Loucy (cell line): ENCODE data around the gene SLC17A7.

Source experiments
- H2AFZ ChIP-seq: fragments of 200-600 bp; sonication (generic); 2 replicates; pipeline ENCODE4 v1.6.0; 2016; ENCODE audit warnings: antibody characterized with exemption, mild to moderate bottlenecking, low read length, moderate library complexity
- H3F3A ChIP-seq: fragments of 200-600 bp; 2 replicates; pipeline ENCODE4 v1.6.0; 2016; ENCODE audit warnings: antibody characterized with exemption, low read depth, mild to moderate bottlenecking
- H3K27me3 ChIP-seq: fragments of 200-600 bp; sonication (generic); 2 replicates; pipeline ENCODE4 v1.6.1; 2014; ENCODE audit warnings: low read length, mild to moderate bottlenecking; ENCODE audit not compliant: insufficient read depth, poor library complexity, severe bottlenecking
- H3K36me3 ChIP-seq: fragments of 200-600 bp; sonication (generic); 2 replicates; pipeline ENCODE4 v1.6.1; 2016; ENCODE audit warnings: low read length; ENCODE audit not compliant: insufficient read depth
- H3K4me1 ChIP-seq: fragments of 200-600 bp; sonication (generic); 2 replicates; pipeline ENCODE4 v1.5.1; 2014; ENCODE audit warnings: low read length, mild to moderate bottlenecking; ENCODE audit not compliant: insufficient read depth, poor library complexity, severe bottlenecking
- H3K4me2 ChIP-seq: fragments of 200-600 bp; sonication (generic); 2 replicates; pipeline ENCODE4 v1.6.0; 2014; ENCODE audit warnings: antibody characterized with exemption, low read length, low read depth, mild to moderate bottlenecking; ENCODE audit not compliant: poor library complexity, severe bottlenecking
- H3K4me3 ChIP-seq: fragments of 200-600 bp; sonication (generic); 2 replicates; pipeline ENCODE4 v1.5.1; 2014; ENCODE audit warnings: low read length, mild to moderate bottlenecking, mixed read lengths; ENCODE audit not compliant: poor library complexity, severe bottlenecking
- H3K79me2 ChIP-seq: fragments of 200-600 bp; sonication (generic); 2 replicates; pipeline ENCODE4 v1.6.1; 2014; ENCODE audit warnings: low read length; ENCODE audit not compliant: insufficient read depth
- H3K9ac ChIP-seq: fragments of 200-600 bp; sonication (generic); 2 replicates; pipeline ENCODE4 v1.6.0; 2014; ENCODE audit warnings: mild to moderate bottlenecking, low read depth, low read length, moderate library complexity; ENCODE audit not compliant: poor library complexity, severe bottlenecking
- H3K9me2 ChIP-seq: fragments of 200-600 bp; sonication (generic); replicated peaks from 2 replicates; pipeline ENCODE4 v1.6.1; 2016; ENCODE audit warnings: low read depth, low read length, mixed read lengths
- H3K9me3 ChIP-seq: fragments of 200-600 bp; sonication (generic); 2 replicates; pipeline ENCODE4 v1.6.1; 2014; ENCODE audit warnings: mild to moderate bottlenecking, antibody characterized with exemption, low read length, low read depth; ENCODE audit not compliant: insufficient read depth
- H4K20me1 ChIP-seq: fragments of 200-600 bp; sonication (generic); 2 replicates; pipeline ENCODE4 v1.6.0; 2014; ENCODE audit warnings: antibody characterized with exemption, low read length, mild to moderate bottlenecking; ENCODE audit not compliant: insufficient read depth, poor library complexity, severe bottlenecking
- EZH2phosphoT487 ChIP-seq: fragments of 200-600 bp; IDR thresholded peaks from 2 replicates; pipeline ENCODE4 v1.6.1; 2018; ENCODE audit warnings: antibody characterized with exemption, mild to moderate bottlenecking, moderate library complexity, borderline replicate concordance
- TF ChIP-seq, protein P1 (sequence below): fragments of 200-600 bp; sonication (generic); conservative IDR thresholded peaks from 2 replicates; pipeline ENCODE4 v1.5.1; 2014; ENCODE audit warnings: mild to moderate bottlenecking, antibody characterized with exemption, low read length

The SLC17A7 gene

DNA sequence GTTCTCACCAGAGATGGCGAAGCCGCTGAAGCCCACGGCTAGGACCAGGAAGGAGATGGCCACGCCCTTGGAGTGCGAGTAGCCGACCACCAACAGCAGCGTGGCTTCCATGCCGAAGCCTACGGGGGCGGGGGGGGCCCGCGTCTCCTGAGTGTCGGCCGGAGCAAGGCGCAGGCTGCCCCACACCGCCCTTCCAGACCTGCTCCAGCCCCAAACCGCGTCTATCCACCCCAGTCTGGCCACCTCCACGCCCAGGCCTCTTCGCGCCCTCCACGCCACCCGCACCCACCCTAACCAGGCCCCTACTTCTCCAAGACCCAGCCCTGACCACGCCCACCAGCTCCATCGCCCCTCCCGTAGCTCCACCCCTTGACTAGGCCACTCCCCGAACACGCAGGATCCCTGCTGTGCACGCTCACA is 10.0 kb downstream of the SLC17A7 start:
- Histone ChIP-seq H3K4me1 (peaks cover 9% of the 10 kb centered on the region), H3K9me3 (no peaks in the 10 kb centered on the region), H2AFZ (no peak overlapping the region), H3K27me3 (no peaks in the 10 kb centered on the region), H3K9ac (no peak overlapping the region), H4K20me1 (no peaks in the 10 kb centered on the region), H3K79me2 (no peaks in the 10 kb centered on the region), H3K36me3 (no peaks in the 10 kb centered on the region), H3K4me3 (no peak overlapping the region), H3K9me2 (no peaks in the 10 kb centered on the region), H3K4me2 (no peak overlapping the region), H3F3A (no peaks in the 10 kb centered on the region)
- no peak for TF ChIP-seq EZH2phosphoT487
- TF ChIP-seq, protein P1, sequence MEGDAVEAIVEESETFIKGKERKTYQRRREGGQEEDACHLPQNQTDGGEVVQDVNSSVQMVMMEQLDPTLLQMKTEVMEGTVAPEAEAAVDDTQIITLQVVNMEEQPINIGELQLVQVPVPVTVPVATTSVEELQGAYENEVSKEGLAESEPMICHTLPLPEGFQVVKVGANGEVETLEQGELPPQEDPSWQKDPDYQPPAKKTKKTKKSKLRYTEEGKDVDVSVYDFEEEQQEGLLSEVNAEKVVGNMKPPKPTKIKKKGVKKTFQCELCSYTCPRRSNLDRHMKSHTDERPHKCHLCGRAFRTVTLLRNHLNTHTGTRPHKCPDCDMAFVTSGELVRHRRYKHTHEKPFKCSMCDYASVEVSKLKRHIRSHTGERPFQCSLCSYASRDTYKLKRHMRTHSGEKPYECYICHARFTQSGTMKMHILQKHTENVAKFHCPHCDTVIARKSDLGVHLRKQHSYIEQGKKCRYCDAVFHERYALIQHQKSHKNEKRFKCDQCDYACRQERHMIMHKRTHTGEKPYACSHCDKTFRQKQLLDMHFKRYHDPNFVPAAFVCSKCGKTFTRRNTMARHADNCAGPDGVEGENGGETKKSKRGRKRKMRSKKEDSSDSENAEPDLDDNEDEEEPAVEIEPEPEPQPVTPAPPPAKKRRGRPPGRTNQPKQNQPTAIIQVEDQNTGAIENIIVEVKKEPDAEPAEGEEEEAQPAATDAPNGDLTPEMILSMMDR = no peak

GRCh38 chr19:49430678-49431329 is 10.5 kb downstream of the SLC17A7 start:
- Histone ChIP-seq H3K4me3 (no peak overlapping the region), H3K4me2 (no peak overlapping the region), H3K36me3 (no peaks in the 10 kb centered on the region), H3F3A (no peaks in the 10 kb centered on the region), H2AFZ (peak overlapping the region; percentile 21; the same call in 1 of the 2 replicates), H3K4me1 (peaks cover 9% of the 10 kb centered on the region), H3K79me2 (no peaks in the 10 kb centered on the region), H3K27me3 (no peaks in the 10 kb centered on the region), H4K20me1 (no peaks in the 10 kb centered on the region), H3K9me3 (no peaks in the 10 kb centered on the region), H3K9me2 (no peaks in the 10 kb centered on the region), H3K9ac (no peak overlapping the region)
- TF ChIP-seq EZH2phosphoT487 = no peak
- TF ChIP-seq, protein P1 = peak; percentile 71

- Histone ChIP-seq H4K20me1 (no peaks in the 10 kb centered on the region), H3K27me3 (no peaks in the 10 kb centered on the region), H2AFZ (peak overlapping the region; percentile 21; the same call in 1 of the 2 replicates), H3F3A (no peaks in the 10 kb centered on the region), H3K4me2 (no peak overlapping the region), H3K4me1 (peaks cover 11% of the 10 kb centered on the region), H3K4me3 (no peak overlapping the region), H3K9ac (no peak overlapping the region), H3K9me2 (no peaks in the 10 kb centered on the region), H3K9me3 (no peaks in the 10 kb centered on the region), H3K36me3 (no peaks in the 10 kb centered on the region), H3K79me2 (no peaks in the 10 kb centered on the region)
- TF ChIP-seq, protein P1 = no peak
- TF ChIP-seq EZH2phosphoT487 = no peak
These were observed 11.1 kb downstream of the SLC17A7 start for GRCh38 chr19:49430172-49430677.
